ENCODE measurements around the gene FER1L5. TPM values are rescaled to one million over a fixed set of nuclear protein-coding genes. Genes with fewer than 3 reads are reported as not detected.

The FER1L5 gene
- total and polyA plus RNA-seq, 12 donors, result 0.02 to 0.87 (median 0.14) TPM; not detected in 1

DNA sequence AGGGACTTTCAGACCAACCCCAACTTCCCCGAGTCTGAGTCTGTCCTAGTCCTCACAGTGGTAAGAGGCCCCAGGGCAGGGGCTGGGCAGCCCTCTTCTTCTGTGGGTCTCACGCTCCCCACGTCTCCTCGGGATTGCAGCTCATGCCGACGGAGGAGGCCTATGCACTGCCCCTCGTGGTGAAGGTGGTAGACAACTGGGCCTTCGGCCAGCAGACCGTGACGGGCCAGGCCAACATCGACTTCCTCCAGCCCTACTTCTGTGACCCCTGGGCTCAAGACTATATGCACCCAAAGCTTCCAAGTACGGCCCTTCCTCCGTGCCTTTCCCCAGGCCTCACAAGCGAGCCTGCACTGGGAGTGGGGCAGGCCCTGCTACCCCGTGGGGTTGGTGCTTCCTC, 53.0 kb downstream of the FER1L5 start:
- Histone ChIP-seq H3K4me1 (replicated peaks in 1 of 2) (no peaks in the 10 kb centered on the region), H3K36me3 (replicated peaks in 1 of 2) (no peaks in the 10 kb centered on the region), H3K9me3 (replicated peaks in 1 of 3) (no peaks in the 10 kb centered on the region), H3K4me3 (no peak overlapping the region), H3K27me3 (no peaks in the 10 kb centered on the region), H3K27ac (no peak overlapping the region)
- WGBS, 4 donors, result 85 to 93% (median 89%) methylated on average over 8 to 15 of the region's 15 CpGs
- no peak for TF ChIP-seq POLR2A (IDR thresholded peaks at IDR 0.05)
- TF ChIP-seq, protein P1, sequence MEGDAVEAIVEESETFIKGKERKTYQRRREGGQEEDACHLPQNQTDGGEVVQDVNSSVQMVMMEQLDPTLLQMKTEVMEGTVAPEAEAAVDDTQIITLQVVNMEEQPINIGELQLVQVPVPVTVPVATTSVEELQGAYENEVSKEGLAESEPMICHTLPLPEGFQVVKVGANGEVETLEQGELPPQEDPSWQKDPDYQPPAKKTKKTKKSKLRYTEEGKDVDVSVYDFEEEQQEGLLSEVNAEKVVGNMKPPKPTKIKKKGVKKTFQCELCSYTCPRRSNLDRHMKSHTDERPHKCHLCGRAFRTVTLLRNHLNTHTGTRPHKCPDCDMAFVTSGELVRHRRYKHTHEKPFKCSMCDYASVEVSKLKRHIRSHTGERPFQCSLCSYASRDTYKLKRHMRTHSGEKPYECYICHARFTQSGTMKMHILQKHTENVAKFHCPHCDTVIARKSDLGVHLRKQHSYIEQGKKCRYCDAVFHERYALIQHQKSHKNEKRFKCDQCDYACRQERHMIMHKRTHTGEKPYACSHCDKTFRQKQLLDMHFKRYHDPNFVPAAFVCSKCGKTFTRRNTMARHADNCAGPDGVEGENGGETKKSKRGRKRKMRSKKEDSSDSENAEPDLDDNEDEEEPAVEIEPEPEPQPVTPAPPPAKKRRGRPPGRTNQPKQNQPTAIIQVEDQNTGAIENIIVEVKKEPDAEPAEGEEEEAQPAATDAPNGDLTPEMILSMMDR (IDR thresholded peaks at IDR 0.05), result no peak
- no peak for DNase-seq
- intact Hi-C loops (cut with DNase I), result no loop called here

DNA sequence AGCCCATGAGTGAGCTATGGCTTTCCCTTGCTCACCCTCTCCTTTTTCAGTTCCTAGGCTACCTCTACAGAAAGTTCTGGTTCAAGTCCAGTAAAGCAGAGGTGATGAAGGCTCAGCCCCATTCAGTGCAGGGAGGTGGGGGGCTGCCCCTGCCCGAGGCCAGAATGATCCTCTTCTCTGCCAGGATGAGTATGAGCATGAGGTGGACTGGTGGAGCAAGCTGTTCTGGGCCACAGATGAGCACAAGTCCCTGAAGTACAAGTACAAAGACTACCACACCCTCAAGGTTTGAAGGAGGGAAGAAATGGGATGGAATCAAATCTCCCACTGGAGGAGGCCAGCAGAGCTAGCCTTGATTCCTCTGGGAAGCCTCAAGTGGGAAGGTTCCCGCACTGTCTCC, 54.9 kb downstream of the FER1L5 start:
- Histone ChIP-seq H3K9me3 (replicated peaks in 1 of 3) (no peaks in the 10 kb centered on the region), H3K27ac (no peak overlapping the region), H3K27me3 (no peaks in the 10 kb centered on the region), H3K4me1 (replicated peaks in 1 of 2) (no peaks in the 10 kb centered on the region), H3K4me3 (no peak overlapping the region), H3K36me3 (replicated peaks in 1 of 2) (no peaks in the 10 kb centered on the region)
- 94 to 100% (median 98%) methylated on average over 1 to 2 of the region's 2 CpGs for WGBS, 4 donors
- no peak for DNase-seq
- TF ChIP-seq, protein P1 (IDR thresholded peaks at IDR 0.05), result no peak
- TF ChIP-seq POLR2A (IDR thresholded peaks at IDR 0.05), result no peak
- intact Hi-C loops (cut with DNase I), result no loop called here

DNA sequence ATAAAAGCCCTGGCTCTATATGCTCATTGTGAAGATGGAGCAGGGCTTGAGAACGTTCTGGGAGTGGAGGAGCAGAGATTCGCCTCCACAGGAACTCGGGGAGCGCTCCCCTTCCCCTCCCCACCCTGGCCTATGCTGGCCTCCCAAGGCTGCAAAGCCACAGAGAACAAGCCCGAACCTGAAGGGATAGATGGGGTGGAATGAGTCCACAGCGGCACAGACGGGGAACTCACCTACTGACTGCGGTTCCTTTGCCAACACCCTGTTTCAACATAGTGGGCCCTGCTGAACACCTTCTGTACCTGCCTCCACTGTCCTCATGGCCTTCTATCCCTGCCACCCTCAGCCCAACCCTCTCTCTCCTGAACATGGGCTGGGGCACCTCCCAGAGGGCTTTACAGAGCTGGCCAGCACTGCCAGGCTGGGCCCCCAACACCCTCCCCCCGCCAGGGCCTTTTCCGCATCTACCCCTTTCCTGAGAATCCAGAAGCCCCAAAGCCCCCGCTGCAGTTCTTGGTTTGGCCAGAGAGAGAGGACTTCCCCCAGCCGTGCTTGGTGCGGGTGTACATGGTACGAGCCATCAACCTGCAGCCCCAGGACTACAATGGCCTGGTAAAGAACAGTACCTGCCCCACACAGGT, 55.8 kb downstream of the FER1L5 start:
- Histone ChIP-seq H3K36me3 (replicated peaks in 1 of 2) (no peaks in the 10 kb centered on the region), H3K27me3 (no peaks in the 10 kb centered on the region), H3K4me1 (replicated peaks in 1 of 2) (no peaks in the 10 kb centered on the region), H3K27ac (no peak overlapping the region), H3K9me3 (replicated peaks in 1 of 3) (no peaks in the 10 kb centered on the region), H3K4me3 (no peak overlapping the region)
- intact Hi-C loops (cut with DNase I), result no loop called here
- TF ChIP-seq, protein P1 (IDR thresholded peaks at IDR 0.05), result no peak
- no peak for DNase-seq
- WGBS, 4 donors, result 92 to 98% (median 94%) methylated on average over 10 to 14 of the region's 14 CpGs

DNA sequence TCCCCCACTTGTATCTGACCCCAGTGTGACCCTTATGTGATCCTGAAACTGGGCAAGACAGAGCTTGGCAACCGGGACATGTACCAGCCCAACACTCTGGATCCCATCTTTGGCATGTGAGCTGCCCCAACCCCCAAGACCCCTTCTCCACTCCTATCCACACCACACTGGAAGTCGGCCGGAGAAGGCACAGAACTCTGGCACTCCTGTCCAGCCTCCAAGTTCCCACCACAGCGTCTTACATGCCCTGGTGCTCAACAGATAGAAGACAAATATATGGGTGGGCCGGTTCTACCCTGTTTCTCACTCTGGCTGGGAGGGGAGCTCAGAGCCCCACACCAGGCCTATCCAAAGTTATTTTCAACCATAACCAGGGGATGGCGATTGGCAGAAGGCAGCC, 56.5 kb downstream of the FER1L5 start:
- H3K27me3 ChIP-seq, result no peaks in the 10 kb centered on the region
- no peaks in the 10 kb centered on the region for H3K36me3 ChIP-seq (replicated peaks in 1 of 2)
- H3K9me3 ChIP-seq (replicated peaks in 1 of 3), result no peaks in the 10 kb centered on the region
- H3K4me1 ChIP-seq (replicated peaks in 1 of 2), result no peaks in the 10 kb centered on the region
- no peak overlapping the region for H3K27ac ChIP-seq
- TF ChIP-seq POLR2A (IDR thresholded peaks at IDR 0.05), result no peak
- TF ChIP-seq, protein P1 (IDR thresholded peaks at IDR 0.05), result no peak
- no peak for DNase-seq
- intact Hi-C loops (cut with DNase I), result no loop called here
- WGBS, 4 donors, result 93 to 100% (median 97%) methylated on average over 5 to 6 of the region's 6 CpGs
- H3K4me3 ChIP-seq, result no peak overlapping the region

All from adrenal gland (tissue), 12 donors.